HepG2 (cell line): ENCODE results near the gene BATF2. TPM values are rescaled to one million over a fixed set of nuclear protein-coding genes. Genes with fewer than 3 reads are reported as not detected.

Experiments used
- FOXJ3 ChIP-seq: sonication (generic); formaldehyde crosslinking; IDR thresholded peaks from 2 replicates; pipeline ENCODE4 v1.4.0; 2020; ENCODE audit warnings: missing genetic modification reagents, mild to moderate bottlenecking, borderline replicate concordance
- GATAD2A ChIP-seq: IDR thresholded peaks from 2 replicates; pipeline ENCODE4 v1.6.1; 2016
- HES4 ChIP-seq: sonication (generic); formaldehyde crosslinking; IDR thresholded peaks from 2 replicates; pipeline ENCODE4 v1.9.0; 2021; ENCODE audit warnings: mild to moderate bottlenecking, missing genetic modification reagents, borderline replicate concordance
- HNF4A ChIP-seq: sonication (generic); formaldehyde crosslinking; IDR thresholded peaks from 2 replicates; pipeline ENCODE4 v1.4.0; 2020; ENCODE audit warnings: missing genetic modification reagents
- LCORL ChIP-seq, 2 experiments: fragments of 450-650 bp in 1 of 2; sonication (generic) in 1 of 2; formaldehyde crosslinking in 1 of 2; IDR thresholded peaks; 2 replicates each; pipeline versions ENCODE4 v1.5.0 to v1.6.1; 2017 to 2020; ENCODE audit warnings: antibody characterized with exemption in 1 of 2, missing genetic modification reagents in 1 of 2
- MAFK ChIP-seq, 2 experiments: IDR thresholded peaks in 1 of 2; conservative IDR thresholded peaks in 1 of 2; 2 replicates each; pipeline ENCODE4 v1.6.1; 2011; ENCODE audit warnings: improper control_type of control experiment in 2 of 2, low read length in 2 of 2
- RAD21 ChIP-seq: fragments of 450-650 bp; formaldehyde crosslinking; IDR thresholded peaks from 2 replicates; pipeline ENCODE4 v1.5.0; 2020; ENCODE audit warnings: mild to moderate bottlenecking
- REPIN1 ChIP-seq: sonication (generic); formaldehyde crosslinking; IDR thresholded peaks from 2 replicates; pipeline ENCODE4 v1.8.0; 2022; ENCODE audit warnings: missing genetic modification reagents, low read depth, mild to moderate bottlenecking, borderline replicate concordance
- THAP11 ChIP-seq: IDR thresholded peaks from 2 replicates; pipeline ENCODE4 v1.6.1; 2016; ENCODE audit warnings: missing biosample characterization, missing genetic modification reagents
- THYN1 ChIP-seq: sonication (generic); formaldehyde crosslinking; IDR thresholded peaks from 2 replicates; pipeline ENCODE4 v1.8.1; 2023; ENCODE audit warnings: low read depth, mild to moderate bottlenecking, moderate library complexity, missing genetic modification reagents, borderline replicate concordance
- ZBTB7B ChIP-seq: sonication (generic); formaldehyde crosslinking; IDR thresholded peaks from 2 replicates; pipeline ENCODE4 v1.4.0; 2020; ENCODE audit warnings: missing genetic modification reagents
- ZFP36 ChIP-seq: fragments of 150-350 bp; IDR thresholded peaks from 2 replicates; pipeline ENCODE4 v1.6.1; 2018; ENCODE audit warnings: borderline replicate concordance, low read length, low read depth; ENCODE audit not compliant: partially characterized antibody
- ZNF343 ChIP-seq: sonication (generic); formaldehyde crosslinking; IDR thresholded peaks from 2 replicates; pipeline ENCODE4 v1.4.0; 2020; ENCODE audit warnings: mild to moderate bottlenecking, missing genetic modification reagents
- ZNF530 ChIP-seq: sonication (generic); formaldehyde crosslinking; IDR thresholded peaks from 2 replicates; pipeline ENCODE4 v1.5.0; 2020; ENCODE audit warnings: low read depth, mild to moderate bottlenecking, missing genetic modification reagents
- ZNF772 ChIP-seq: sonication (generic); formaldehyde crosslinking; IDR thresholded peaks from 2 replicates; pipeline ENCODE4 v1.5.0; 2020; ENCODE audit warnings: mild to moderate bottlenecking, missing genetic modification reagents
- ZSCAN20 ChIP-seq: sonication (generic); formaldehyde crosslinking; IDR thresholded peaks from 2 replicates; pipeline ENCODE4 v1.4.0; 2020; ENCODE audit warnings: missing genetic modification reagents, mild to moderate bottlenecking, borderline replicate concordance
- polyA plus RNA-seq, 8 experiments: library from polyadenylated mRNA; depleted of rRNA in 3 of 8; stranded (reverse) in 7 of 8; unstranded in 1 of 8; fragments of >200 nt; fragmentation: Illumina TruSeq in 4 of 8; extraction: Trizol in 4 of 8; gene quantifications; 2 replicates each; pipeline versions ENCODE4 v1.2.1 to v1.2.3, GENCODE V29; 2011 to 2016; ENCODE audit warnings: low read depth in 4 of 8, missing spikeins in 1 of 8, mixed read lengths in 1 of 8; ENCODE audit not compliant: insufficient read depth in 1 of 8
- total RNA-seq, 5 experiments: library from RNA; depleted of rRNA; stranded (reverse); fragments of >200 nt; fragmentation: Illumina TruSeq; extraction: Trizol; gene quantifications; 2 replicates each; pipeline ENCODE4 v1.2.3, GENCODE V29; 2016; ENCODE audit warnings: low read depth in 1 of 5
- TF ChIP-seq, protein P1 (sequence below): IDR thresholded peaks from 2 replicates; pipeline ENCODE4 v1.6.1; 2018; ENCODE audit warnings: missing genetic modification reagents, mild to moderate bottlenecking, missing compliant biosample characterization
- TF ChIP-seq, protein P2 (sequence below): sonication (generic); formaldehyde crosslinking; IDR thresholded peaks from 2 replicates; pipeline ENCODE4 v1.4.0; 2020; ENCODE audit warnings: missing genetic modification reagents
- TF ChIP-seq, protein P3 (sequence below): sonication (generic); formaldehyde crosslinking; IDR thresholded peaks from 2 replicates; pipeline ENCODE4 v1.5.1; 2020; ENCODE audit warnings: missing genetic modification reagents, mild to moderate bottlenecking, borderline replicate concordance
- TF ChIP-seq, protein P4 (sequence below): sonication (generic); formaldehyde crosslinking; IDR thresholded peaks from 2 replicates; pipeline ENCODE4 v1.5.0; 2020; ENCODE audit warnings: mild to moderate bottlenecking, missing genetic modification reagents

BATF2 gene
- total and polyA plus RNA-seq, 2 of the 13 experiments (the other 11 are each of a cell fraction or from before 2014, with no cell fraction given), result 2.8 to 3.9 TPM

DNA sequence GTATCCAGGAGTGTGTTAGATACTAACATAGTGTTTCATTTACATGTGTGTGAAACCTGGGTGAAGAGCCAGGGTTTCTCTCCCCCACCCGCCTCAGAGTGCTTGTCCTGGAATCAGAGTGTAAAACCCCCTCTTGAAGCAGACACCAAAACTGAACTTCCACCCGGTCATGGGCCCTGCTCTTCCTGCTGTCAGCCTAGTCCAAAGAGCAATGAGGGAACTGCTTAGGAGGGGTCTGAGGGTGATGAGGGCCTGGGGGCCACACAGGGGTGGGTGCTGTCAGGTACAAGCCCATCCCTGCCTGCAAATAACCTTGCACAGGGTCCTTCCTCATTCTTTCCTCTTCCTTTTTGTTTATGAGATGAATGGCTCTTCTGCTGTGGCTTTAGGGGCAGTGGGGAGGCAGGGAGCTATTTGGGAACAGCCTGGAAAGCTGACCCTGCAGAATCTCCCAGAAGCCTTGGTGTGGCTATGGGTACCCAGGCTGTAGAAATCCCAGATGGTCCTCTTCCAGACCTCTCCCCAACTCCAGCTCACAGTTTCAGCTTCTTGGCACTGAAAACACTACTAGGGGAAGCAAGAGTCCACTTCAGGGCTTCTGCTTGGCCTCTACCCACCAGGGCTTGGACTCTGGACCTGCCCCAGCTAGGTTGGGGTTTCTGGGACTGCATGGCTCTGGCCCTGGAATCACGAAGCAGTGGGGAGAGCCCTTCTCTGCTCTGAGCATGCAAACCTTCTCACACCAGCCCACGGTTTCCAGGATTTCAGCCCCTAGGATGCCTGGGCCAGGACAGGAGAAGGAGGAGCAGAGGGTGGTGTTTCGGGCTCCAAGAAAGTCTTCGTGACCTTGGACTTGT, 8.5 kb downstream of the BATF2 start (continued):
- TF ChIP-seq ZNF343 (CRISPR knock-in tag), result no peak
- TF ChIP-seq GATAD2A (CRISPR knock-in tag), result no peak
- no peak for TF ChIP-seq ZNF530 (CRISPR knock-in tag)
- TF ChIP-seq, protein P1, sequence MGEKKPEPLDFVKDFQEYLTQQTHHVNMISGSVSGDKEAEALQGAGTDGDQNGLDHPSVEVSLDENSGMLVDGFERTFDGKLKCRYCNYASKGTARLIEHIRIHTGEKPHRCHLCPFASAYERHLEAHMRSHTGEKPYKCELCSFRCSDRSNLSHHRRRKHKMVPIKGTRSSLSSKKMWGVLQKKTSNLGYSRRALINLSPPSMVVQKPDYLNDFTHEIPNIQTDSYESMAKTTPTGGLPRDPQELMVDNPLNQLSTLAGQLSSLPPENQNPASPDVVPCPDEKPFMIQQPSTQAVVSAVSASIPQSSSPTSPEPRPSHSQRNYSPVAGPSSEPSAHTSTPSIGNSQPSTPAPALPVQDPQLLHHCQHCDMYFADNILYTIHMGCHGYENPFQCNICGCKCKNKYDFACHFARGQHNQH, result 0 out of 2 replicates have a peak, but pooled peaks have one; percentile 3
- TF ChIP-seq LCORL (IDR thresholded peaks at IDR 0.05), result no peak
- peak; percentile 49; the same call in 1 of the 2 replicates for TF ChIP-seq LCORL (CRISPR knock-in tag; IDR thresholded peaks at IDR 0.05)
- no peak for TF ChIP-seq HES4
- no peak for TF ChIP-seq ZNF772 (CRISPR knock-in tag)
- 0 out of 4 replicates have a peak, but pooled peaks of 1 of the 2 experiments have one; percentile 2 for TF ChIP-seq MAFK (conservative IDR thresholded peaks at IDR 0.05 in 1 of 2, IDR thresholded peaks at IDR 0.05 in 1 of 2; ENCODE audit: low read length in 2 of 2)
- TF ChIP-seq ZBTB7B (CRISPR knock-in tag), result peak; percentile 44; the same call in 1 of the 2 replicates
- TF ChIP-seq RAD21 (CRISPR knock-in tag), result no peak
- no peak for TF ChIP-seq THYN1
- no peak for TF ChIP-seq THAP11 (CRISPR knock-in tag)
- TF ChIP-seq REPIN1, result 0 out of 2 replicates have a peak, but pooled peaks have one; percentile 29
- TF ChIP-seq FOXJ3 (CRISPR knock-in tag), result no peak
- no peak for TF ChIP-seq ZFP36
- TF ChIP-seq, protein P2, sequence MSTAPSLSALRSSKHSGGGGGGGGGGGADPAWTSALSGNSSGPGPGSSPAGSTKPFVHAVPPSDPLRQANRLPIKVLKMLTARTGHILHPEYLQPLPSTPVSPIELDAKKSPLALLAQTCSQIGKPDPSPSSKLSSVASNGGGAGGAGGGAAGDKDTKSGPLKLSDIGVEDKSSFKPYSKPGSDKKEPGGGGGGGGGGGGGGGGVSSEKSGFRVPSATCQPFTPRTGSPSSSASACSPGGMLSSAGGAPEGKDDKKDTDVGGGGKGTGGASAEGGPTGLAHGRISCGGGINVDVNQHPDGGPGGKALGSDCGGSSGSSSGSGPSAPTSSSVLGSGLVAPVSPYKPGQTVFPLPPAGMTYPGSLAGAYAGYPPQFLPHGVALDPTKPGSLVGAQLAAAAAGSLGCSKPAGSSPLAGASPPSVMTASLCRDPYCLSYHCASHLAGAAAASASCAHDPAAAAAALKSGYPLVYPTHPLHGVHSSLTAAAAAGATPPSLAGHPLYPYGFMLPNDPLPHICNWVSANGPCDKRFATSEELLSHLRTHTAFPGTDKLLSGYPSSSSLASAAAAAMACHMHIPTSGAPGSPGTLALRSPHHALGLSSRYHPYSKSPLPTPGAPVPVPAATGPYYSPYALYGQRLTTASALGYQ, result no peak
- peak; percentile 74 for TF ChIP-seq HNF4A (CRISPR knock-in tag)
- TF ChIP-seq, protein P3, sequence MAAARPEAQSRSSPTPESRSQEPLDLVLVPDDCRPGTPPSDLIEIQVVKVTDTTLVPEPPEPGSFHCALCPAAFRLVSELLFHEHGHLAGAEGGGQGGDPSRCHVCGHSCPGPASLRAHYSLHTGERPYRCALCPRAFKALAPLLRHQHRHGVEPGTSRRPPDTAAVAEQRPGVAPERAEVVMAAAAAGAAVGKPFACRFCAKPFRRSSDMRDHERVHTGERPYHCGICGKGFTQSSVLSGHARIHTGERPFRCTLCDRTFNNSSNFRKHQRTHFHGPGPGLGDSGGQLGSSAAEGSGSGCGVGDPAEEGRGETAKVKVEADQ (CRISPR knock-in tag), result no peak
- TF ChIP-seq, protein P4, sequence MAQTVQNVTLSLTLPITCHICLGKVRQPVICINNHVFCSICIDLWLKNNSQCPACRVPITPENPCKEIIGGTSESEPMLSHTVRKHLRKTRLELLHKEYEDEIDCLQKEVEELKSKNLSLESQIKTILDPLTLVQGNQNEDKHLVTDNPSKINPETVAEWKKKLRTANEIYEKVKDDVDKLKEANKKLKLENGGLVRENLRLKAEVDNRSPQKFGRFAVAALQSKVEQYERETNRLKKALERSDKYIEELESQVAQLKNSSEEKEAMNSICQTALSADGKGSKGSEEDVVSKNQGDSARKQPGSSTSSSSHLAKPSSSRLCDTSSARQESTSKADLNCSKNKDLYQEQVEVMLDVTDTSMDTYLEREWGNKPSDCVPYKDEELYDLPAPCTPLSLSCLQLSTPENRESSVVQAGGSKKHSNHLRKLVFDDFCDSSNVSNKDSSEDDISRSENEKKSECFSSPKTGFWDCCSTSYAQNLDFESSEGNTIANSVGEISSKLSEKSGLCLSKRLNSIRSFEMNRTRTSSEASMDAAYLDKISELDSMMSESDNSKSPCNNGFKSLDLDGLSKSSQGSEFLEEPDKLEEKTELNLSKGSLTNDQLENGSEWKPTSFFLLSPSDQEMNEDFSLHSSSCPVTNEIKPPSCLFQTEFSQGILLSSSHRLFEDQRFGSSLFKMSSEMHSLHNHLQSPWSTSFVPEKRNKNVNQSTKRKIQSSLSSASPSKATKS (CRISPR knock-in tag), result no peak
- TF ChIP-seq ZSCAN20 (CRISPR knock-in tag), result no peak
